HG03469 (cell line): ENCODE results near the gene SOCS1.

Source experiments
- ATAC-seq: cut with Tn5 transposase; IDR thresholded peaks from one replicate; pipeline ENCODE4 v1.9.1; 2021; ENCODE audit warnings: mild to moderate bottlenecking, moderate library complexity, moderate number of reproducible peaks; ENCODE audit not compliant: unreplicated experiment

SOCS1 gene

DNA sequence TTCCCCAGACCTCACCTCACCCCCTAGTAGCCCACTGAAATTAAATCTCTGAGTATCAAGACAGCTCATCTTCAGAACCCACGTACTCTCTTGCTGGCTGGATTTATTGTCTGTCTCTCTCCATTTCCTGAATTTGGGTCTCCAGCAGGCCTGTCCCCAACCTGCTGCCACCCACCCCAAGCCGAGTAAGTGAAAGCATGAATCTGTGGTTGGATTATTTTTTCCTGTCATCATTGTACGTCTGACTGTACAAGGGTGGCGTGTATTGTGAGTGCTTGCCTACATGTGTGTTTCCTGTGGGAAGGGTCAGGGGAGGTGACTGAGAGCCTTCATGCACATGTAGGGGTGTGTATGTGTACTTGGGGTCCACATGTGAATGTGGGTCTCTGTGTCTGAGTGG is 7.7 kb upstream of the SOCS1 start:
- no peak for ATAC-seq

DNA sequence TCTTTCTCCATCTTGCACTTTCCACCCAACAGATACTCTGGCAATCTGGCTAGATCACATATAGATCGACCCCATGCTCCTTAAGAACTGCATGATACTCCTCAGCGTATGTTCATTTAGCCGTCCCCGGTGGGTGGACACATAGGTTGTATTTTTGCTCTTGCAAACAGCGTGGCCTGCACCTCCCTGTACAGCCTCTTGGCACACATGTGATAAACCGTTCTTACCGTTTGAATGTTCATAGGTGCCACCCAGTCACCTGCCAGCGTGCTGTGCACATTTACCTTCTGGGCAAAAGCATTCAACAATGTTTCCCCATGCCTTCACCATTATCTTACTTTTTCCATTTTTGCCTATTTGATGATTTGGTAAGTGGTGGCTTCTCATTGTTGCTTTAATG is 6.9 kb upstream of the SOCS1 start:
- ATAC-seq = no peak

DNA sequence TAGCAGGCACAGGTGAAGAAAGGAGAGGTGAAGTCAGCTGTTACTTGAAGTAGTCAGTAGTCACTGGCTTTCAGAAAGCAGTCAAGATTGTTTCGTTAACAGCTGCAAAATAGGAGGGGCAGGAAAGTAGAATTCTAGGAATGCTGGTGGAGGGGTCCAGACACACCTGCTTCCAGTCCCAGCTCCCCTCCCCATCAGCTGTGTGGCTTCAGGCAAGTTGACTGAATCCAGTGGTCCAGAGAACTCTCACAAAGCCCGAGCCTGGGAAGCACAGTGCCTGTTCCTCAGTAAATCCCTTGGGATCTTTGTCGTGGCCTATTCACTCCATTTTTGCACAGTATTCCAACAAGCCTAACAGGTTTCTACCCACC is 4.6 kb upstream of the SOCS1 start:
- ATAC-seq = no peak

DNA sequence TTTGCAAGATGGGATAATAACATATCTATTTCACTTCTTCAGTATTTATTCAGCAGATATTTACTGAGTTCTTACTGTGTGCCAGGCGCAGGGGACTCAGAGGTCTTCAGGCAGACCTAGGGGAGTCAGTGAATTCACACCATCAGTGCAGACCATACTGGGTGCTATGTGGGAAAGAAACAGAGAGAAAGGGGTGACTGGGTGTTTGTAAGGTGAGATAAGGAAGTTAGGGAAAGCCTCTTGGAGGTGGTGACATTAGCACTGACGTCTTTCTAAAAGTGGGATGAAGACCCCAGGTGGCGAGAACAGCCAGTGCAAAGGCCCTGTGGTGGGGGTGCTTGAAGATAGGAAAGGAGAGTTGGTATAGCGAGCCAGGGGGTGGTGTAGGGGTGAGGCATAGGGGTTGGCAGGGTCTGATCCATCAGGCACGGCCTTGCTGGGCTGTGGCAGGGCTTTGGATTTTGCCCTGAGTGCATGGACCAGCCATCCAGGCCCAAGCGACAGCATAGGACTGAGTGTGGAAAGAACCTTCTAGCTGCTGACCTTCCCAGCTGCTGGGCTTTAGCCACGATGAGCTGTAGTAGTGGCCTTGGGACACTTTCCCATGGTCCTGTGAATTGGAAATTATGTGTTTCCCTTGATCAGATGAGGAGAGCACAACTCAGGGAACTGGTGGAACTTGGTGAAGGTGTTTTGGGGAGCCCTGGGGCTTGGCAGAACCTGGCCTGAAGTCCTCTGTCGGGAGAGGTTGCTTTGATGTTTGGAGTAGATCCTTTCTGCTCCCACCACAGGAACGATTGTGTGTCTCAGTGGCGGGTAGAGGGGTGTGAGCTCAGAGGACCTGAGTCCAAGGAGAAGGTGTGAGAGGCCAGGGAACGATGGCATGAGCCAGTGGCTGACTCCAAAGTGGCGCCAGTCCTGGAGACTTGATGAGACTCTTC is 3.9 kb upstream of the SOCS1 start:
- no peak for ATAC-seq

DNA sequence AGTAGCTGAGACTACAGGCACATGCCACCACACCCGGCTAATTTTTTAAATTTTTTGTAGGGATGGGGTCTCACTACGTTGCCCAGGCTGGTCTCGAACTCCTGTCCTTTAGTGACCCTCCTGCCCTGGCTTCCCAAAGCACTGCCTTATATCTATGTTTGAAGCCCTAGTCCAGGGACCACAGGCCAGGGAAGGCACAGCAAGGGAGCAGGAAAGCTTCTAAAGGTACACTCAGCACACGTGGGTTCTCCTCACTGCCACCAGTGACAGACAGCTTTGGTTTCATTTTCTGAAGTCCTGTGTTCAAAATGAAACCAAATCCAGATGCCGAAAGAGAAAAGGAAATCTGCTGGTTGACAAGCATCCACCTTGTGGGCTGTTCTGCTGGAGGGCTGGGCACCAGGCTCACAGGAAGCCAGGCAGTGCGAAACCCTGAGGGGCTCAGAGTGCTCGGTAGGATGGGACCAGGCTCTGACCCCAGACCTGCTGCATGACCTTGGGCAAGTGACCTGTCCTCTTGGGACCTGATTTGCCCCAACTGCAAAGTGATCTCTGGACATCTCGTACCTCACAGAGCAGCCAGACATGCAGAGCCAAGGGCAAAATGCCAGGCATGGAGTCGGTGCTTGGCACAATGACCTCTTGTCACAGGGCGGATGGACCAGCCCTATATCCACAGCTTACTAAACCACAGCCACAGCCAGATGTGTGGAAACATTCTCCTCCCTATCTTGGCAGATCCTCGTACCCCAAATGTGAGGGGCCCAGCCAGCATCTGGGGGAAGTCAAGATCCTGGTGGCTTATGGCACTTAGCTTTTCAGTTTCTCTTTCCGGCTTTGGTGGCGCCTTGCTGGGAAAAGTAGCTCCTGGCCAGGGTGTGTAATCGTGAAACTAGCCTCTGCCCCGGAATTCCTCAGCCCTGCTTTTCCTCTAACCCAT is 2.8 kb upstream of the SOCS1 start:
- no peak for ATAC-seq

DNA sequence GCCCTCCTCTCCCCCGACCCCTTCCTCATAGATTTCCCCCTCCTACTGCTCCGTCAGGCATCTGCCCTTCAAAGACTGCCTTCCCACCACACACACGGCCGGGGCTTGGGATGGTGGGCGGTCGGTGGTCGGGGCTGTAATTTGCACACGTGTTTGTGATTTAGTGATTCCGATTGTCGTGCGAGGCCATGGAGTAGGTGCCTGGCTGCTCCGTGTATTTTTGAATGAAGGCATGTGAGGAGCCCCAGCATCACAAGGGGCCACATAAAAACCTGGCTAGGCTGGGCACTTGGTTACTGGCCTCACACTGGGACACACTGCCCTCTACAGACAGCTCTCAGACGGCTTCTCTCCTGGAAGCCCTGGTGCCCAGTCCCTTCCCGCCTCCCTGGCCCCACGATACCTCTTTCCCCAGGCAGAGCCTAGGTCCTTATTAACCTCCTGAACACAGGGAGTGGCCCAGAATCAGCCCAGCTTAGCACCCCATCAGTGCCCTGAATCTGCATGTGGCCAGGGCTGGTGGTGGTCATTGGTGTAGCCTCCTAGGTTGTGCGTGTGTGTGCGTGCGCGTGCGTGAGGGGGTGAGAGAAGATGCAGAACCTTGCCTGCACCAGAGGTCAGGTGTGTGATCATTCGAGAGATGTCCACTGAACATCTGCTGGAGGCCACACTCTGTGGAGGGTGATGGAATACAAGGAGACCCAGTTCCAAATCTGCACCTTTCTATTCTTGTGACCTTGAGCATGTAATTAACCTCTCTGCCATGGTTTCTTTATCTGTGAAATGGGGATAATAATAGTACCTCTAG is 1.3 kb upstream of the SOCS1 start:
- ATAC-seq = no peak

DNA sequence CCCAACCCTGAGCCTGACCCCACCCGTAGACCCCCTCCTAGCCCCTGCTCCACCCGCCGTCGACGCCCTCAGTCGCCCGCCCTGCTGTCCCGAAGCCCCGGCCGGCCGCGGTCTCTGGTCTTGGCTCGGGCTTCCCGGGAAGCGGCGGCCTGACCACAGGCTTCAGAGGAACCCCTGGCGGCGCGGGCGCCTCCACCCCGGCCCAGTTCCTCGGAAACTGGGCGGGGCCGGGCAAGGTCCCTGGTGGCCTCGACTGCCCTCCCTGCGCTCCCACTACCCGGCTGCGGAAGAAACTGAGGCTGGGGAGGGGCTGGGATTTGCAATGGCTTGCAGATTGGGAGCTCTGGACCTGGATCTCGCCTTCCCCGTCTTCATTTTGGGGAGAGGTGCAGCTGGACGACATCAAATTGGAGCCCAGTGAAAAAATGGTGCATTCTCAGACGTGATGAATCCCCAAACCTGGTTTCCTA is 692 bp upstream of the SOCS1 start:
- ATAC-seq = no peak

DNA sequence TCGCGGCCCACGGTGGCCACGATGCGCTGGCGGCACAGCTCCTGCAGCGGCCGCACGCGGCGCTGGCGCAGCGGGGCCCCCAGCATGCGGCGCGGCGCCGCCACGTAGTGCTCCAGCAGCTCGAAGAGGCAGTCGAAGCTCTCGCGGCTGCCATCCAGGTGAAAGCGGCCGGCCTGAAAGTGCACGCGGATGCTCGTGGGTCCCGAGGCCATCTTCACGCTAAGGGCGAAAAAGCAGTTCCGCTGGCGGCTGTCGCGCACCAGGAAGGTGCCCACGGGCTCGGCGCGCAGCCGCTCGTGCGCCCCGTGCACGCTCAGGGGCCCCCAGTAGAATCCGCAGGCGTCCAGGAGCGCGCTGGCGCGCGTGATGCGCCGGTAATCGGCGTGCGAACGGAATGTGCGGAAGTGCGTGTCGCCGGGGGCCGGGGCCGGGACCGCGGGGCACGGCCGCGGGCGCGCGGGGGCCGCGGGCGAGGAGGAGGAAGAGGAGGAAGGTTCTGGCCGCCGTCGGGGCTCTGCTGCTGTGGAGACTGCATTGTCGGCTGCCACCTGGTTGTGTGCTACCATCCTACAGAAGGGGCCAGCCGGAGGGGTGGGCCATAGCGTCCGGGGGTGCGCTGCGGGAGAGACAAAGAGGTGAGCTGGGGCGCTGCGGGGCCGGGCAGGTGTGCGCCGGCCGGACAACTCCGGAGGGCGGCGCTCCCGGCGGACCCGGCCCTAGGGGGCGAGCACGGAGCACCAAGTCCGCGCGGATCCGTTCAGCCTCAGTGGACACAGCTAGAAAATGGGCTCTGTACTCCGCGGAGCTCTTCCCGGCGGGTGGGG is 879 bp downstream of the SOCS1 start:
- no peak for ATAC-seq

DNA sequence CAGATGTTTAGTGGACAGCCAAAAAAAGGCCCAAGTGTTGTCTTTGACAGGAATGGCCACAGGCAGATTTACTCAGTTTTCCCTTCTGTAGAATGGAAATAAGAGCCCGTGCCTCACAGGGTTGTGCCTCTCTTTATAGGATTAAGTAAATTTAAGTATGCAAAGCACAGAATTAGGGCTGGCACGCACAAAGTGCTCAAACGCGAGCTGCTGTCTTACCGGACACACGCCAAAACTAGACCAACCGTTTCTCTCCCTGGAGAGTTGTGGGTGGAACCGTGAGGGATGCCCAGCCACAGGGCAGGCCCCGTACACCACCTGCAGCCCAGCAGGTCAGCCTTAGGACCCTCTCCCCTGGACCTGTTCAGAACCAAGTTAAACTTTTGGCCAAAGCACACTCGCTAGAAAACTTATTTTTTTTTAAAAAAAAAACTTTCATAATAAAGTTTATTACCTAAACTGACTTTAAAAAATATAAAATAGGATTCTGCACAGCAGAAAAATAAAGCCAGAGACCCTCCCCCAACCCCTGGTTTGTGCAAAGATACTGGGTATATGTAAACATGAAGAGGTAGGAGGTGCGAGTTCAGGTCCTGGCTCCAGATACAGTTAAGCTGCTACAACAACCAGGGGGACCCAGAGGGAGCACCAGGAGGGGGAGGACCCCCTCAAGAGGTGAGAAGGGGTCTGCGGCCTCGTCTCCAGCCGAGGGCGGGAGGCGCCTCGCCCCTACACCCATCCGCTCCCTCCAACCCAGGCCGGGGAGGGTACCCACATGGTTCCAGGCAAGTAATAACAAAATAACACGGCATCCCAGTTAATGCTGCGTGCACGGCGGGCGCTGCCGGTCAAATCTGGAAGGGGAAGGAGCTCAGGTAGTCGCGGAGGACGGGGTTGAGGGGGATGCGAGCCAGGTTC is 1.8 kb downstream of the SOCS1 start:
- ATAC-seq = no peak

DNA sequence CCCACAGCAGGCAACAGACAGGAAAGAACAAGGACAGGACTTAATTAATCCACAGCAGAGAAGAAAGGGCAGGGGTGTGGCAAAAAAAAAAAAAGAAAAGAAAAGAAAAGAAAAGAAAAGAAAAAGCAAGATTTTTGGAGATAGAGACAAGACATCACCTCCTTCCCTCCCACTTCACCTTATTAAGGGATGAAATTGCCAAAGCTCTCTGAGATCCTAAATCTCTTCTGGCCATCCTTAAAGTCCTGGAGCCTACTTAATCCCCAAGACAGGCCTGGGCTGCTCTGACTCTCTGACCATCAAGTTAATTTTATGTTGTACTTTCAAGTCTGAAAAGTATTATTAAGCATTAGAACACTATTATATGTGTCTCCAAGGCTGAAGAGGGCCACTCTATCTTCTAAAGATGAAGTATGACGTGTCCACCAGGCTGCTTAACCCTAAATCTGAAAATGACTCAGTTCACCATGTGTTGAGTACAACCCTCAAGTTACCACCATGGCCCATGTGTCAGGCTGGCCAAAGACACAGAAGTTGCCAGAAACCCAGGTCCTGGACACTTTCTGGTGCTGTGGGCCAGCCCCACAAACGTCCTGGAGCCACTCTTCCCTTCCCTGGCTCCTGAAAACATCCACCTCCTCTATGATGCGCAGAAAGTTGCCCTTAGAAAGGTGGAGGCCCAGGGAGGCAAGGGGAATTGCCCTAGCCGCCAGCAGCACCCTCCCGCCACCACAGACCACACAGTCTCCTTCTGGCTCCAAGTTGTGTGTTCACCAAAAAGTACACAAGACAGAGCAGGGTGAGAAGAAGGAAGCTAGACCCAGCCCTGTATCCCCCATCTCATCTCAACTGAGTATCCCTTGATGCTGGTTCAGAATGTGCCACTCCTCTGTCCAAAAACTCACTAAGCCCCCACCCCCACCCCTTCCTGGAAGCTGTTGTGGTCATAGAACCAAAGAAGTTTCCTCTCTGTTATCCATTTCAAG is 2.7 kb downstream of the SOCS1 start:
- ATAC-seq = no peak

DNA sequence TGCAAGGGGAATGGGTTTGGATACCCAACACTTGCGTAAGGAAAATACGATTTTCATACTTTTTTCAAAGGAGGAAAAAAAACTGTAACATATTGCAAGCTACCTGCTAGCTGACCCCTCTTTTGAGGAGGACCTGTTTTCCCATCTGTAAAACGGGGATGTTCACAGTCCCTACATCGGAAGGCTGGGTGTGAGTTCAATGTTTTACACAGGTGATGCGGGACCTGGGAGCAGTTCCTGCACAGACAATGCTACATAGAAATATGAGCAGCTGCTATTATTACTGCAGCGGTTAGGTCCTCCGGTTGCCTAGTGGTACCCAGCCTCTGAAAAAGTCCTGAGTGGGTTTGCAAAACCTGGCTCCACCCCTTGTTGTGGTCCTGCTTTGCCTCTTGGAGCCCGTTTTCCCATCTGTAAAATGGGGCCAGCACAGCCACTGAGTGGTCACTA is 3.5 kb downstream of the SOCS1 start:
- ATAC-seq = no peak

DNA sequence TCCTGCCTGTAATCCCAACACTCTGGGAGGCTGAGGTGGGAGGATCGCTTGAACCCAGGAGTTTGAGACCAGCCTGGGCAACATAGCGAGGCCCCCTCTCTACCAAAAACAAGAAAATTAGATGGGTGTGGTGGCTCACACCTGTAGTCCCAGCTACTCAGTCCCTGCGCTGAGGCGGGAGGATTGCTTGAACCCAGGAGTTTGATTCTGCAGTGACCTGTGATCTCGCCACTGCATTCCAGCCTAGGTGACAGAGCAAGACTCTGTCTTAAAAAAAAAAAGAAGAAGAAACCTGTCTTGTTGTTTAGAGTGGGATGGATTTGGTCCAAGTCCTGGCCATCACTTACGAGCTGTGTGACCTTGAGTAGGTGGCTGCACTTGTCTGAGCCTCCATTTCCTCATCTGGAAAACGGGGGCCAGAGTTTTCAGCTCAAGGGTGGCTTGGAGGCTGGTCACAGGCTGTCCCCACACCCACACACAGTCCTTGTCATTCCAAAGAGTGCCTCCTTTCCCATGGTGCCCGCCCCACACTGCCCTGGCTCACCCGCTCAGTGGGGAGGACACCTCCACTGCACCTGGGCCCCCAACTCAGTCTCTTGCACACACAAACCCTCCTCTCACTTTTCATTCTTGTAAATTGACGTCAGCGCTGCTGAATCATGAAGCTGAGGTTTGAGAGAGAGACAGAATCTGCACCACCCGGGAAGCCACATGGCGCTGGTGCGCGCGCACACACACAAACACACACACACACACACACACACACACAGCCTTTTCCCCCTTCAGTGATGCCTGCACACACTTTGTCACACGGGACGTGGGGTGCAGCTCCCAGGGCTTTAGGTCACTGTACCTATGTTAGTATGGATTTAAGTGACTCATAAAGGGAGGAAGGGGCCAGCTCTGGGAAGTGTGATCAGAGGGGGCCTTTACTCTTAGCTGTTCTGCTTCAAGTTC is 4.2 kb downstream of the SOCS1 start:
- ATAC-seq = no peak

DNA sequence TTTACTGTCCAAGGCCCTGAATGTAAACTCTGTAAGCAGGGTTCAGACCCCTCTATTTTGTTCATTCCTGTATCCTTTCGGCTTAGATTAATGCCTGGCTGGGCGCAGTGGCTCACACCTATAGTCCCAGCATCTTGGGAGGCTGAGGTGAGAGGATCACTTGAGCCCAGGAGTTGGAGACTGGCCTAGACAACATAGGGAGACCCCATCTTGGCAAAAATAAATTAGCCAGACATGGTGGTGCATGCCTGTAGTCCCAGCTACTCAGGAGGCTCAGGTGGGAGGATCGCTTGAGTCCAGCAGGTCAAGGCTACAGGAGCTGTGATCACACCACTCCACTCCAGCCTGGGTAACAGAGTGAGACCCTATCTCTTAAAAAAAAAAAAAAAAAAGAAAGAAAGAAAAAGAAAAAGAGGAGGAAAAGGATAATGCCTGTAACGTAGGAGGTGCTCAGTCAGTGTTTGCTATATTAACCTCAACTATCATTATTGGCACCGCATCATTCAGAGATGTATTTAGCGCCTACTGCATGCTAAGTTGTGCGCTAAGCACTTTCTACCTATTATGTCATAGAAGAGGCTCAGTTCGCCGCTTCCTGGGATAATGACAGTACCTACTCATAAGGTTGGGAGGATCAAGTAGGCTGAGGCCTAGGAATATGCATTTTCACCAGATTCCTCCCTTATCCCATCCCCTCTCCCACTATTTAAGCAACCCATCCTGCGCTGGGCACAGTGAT is 5.0 kb downstream of the SOCS1 start:
- no peak for ATAC-seq

DNA sequence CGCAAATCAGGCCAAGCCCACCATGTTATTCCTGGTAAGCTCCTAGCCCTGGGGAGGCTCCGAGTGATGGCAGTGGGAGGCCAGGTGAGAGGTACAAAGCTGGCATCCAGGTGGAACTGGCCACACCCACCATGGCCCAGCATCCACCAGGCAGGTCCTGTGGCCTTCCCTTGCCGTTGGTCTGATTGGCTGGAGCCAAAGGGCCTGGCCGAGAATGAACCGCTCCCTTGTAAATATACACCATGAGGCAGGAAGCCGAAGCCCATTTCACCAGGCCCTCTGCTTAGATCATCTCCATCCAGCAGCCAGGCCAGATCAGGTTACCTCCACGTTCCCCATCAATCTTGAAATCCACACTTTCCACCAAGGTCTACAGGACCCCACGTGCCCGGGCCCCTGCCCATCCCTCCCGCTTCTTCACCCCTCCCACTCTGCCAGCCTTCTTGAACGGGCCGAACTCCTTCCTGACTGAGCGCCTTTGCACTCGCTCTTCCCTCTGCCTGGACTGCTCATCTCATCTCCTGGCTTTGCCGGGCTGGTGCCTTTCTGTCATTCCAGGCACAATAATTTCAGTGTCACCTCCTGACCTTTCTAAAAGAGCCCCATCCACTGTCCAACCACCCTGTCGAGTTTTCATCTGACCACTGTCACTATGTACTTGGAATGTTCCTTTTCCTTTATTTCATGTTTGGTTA is 5.8 kb downstream of the SOCS1 start:
- ATAC-seq = no peak
